Neural crest cell (in vitro differentiated cells): ENCODE measurements around the gene SGTA. TPM values are rescaled to one million over a fixed set of nuclear protein-coding genes. Genes with fewer than 3 reads are reported as not detected.

Experiments used
- DNase-seq: peaks from one replicate; pipeline ENCODE4 v3.0.0; 2021; ENCODE audit warnings: low read depth, mixed read lengths, low spot score
- H3K27ac Mint-ChIP-seq: one replicate; pipeline ENCODE4 v1.8.0; 2021; ENCODE audit warnings: mild to moderate bottlenecking, mixed read lengths; ENCODE audit not compliant: unreplicated experiment
- H3K27me3 Mint-ChIP-seq: 2 replicates; pipeline ENCODE4 v1.8.0; 2021; ENCODE audit warnings: low read depth, mild to moderate bottlenecking, mixed read lengths
- H3K36me3 Mint-ChIP-seq: 2 replicates; pipeline ENCODE4 v1.8.0; 2021; ENCODE audit warnings: low read depth, mild to moderate bottlenecking, mixed read lengths
- H3K4me1 Mint-ChIP-seq: 2 replicates; pipeline ENCODE4 v1.8.0; 2021; ENCODE audit warnings: mixed read lengths
- H3K4me3 Mint-ChIP-seq: one replicate; pipeline ENCODE4 v1.8.0; 2021; ENCODE audit warnings: mild to moderate bottlenecking, mixed read lengths
- H3K9me3 Mint-ChIP-seq: 2 replicates; pipeline ENCODE4 v1.8.0; 2021; ENCODE audit warnings: mixed read lengths
- CTCF ChIP-seq: fragments of 200-600 bp; sonication (generic); conservative IDR thresholded peaks from 2 replicates; pipeline ENCODE4 v1.5.0; 2021; ENCODE audit warnings: antibody characterized with exemption, mild to moderate bottlenecking
- total RNA-seq: library from RNA; stranded (reverse); gene quantifications from 2 replicates; pipeline ENCODE4 v1.2.1, GENCODE V29; 2021

The SGTA gene
- total RNA-seq, 1 donor from 2014 or later, result 89.9 TPM

DNA sequence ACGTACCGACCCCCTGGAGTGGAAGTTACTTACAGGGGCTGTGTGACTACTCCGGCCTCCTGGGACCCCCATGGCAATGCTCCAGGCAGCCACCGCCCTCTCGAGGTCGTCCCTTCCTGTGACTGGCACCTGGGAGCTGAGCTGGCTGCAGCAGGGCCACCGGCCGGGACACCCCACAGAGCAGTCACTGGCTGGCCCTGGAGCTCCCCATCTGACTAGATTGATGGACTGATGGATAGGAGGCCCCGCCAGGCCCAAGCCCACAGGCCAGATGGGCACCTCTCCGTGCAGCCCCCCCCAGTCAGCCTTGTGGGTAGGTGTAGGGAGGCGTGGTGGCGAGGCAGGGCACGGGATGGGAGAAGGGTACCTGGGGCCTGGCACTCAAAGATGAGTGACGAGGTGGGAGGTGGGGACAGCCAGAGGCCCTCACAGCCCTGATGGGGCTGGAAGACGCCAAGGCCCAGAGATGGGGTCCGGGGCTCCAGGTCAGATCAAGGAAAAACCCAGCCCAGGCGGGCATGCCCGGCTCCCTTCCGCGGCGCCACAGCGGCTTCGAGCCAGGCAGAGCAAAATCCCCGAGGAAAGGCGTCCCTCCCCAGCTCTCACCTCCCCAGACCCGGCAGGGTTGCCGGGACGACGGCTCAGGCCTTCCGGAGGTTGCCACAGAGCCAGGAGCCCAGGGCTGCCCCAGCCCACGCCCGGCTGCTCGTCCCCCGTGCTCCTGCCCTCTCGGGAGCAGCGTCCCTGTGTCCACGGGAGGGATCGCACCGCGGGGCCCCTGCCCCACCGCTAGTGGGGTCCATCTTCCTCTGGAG is 51.7 kb downstream of the SGTA start:
- Mint-ChIP-seq H3K4me3 (no peak overlapping the region), H3K4me1 (no peaks in the 10 kb centered on the region), H3K36me3 (peaks cover 2% of the 10 kb centered on the region), H3K27ac (no peak overlapping the region), H3K9me3 (no peaks in the 10 kb centered on the region), H3K27me3 (peaks cover 14% of the 10 kb centered on the region)
- no peak for TF ChIP-seq CTCF
- no peak for DNase-seq

GRCh38 chr19:2729943-2730818 is 52.9 kb downstream of the SGTA start:
- Mint-ChIP-seq H3K9me3 (no peaks in the 10 kb centered on the region), H3K4me3 (no peak overlapping the region), H3K27ac (no peak overlapping the region), H3K36me3 (peaks cover 2% of the 10 kb centered on the region), H3K4me1 (no peaks in the 10 kb centered on the region), H3K27me3 (peaks cover 19% of the 10 kb centered on the region)
- no peak for DNase-seq
- TF ChIP-seq CTCF, result no peak

DNA sequence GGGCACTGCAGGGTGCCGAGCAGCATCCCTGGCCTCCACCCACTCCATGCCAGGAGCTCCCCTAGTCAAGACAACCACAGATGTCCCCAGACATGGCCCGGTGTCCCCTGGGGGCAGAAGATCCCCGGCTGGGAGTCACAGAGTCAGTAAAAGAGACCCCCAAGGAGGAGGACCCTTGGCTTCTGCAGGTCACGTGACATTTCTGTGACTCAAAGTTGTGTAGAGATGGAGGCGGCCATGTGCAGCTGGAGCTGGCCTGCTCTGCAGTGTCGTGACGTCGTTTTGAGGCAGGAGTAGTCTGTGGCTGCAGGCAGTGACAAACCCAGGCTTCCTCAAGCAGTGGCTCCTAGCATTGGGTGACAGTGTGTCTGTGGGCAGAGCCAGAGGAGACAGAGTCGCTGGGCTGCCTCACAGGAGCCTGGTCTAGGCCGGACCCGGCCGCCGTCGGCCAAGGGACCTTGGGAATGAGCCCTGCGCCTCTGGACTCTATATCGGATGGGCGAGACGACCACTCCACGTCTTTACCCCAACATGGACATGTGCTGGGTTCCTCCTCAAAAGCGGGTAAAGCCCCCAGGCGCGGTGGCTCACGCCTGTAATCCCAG is 54.2 kb downstream of the SGTA start:
- Mint-ChIP-seq H3K36me3 (no peaks in the 10 kb centered on the region), H3K9me3 (no peaks in the 10 kb centered on the region), H3K27me3 (peaks cover 24% of the 10 kb centered on the region), H3K4me1 (peaks cover 5% of the 10 kb centered on the region), H3K4me3 (no peak overlapping the region), H3K27ac (no peak overlapping the region)
- TF ChIP-seq CTCF, result no peak
- DNase-seq, result no peak

GRCh38 chr19:2727640-2727944 is 55.5 kb downstream of the SGTA start:
- no peak for TF ChIP-seq CTCF
- no peak overlapping the region for H3K4me3 Mint-ChIP-seq
- peaks cover 5% of the 10 kb centered on the region for H3K4me1 Mint-ChIP-seq
- H3K36me3 Mint-ChIP-seq, result no peaks in the 10 kb centered on the region
- no peaks in the 10 kb centered on the region for H3K9me3 Mint-ChIP-seq
- peaks cover 30% of the 10 kb centered on the region for H3K27me3 Mint-ChIP-seq
- no peak overlapping the region for H3K27ac Mint-ChIP-seq
- DNase-seq, result no peak

DNA sequence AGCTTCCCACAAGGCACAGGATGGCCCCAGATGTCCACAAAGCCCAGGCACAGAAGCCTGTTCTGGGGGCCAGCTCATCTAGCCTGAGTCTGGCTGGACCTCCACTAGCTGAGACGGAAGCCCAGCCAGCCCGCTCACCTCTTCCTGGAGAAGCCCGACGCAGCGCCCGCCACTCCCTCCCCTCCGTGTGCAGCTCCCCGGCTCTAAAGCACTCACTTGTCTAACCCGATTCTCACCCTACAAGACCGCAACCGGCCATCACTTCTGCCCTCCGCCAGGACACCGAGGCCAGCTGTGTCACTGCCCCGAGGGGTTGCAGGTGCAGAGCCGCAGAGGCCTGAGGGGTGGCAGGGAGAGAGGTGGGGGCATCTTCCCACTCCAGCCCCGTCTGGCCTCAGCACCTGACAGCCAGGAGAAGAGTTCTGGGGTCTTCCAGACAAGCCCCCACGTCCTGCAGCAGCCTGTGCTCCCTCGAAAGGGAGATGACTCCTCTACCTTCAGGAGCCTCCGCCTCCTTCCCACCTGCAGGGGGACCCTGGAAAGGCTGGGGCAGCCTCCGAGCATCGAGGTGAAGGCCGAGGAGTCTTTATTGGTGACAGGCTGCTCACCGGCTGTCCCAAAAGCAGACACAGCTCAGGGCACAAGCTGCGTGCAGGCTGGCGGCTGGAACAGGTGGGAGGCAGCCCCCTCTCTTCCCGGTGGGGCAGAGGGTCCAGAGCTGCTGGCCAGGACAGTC is 56.0 kb downstream of the SGTA start:
- TF ChIP-seq CTCF, result no peak
- peaks cover 5% of the 10 kb centered on the region for H3K4me1 Mint-ChIP-seq
- H3K4me3 Mint-ChIP-seq, result no peak overlapping the region
- no peaks in the 10 kb centered on the region for H3K36me3 Mint-ChIP-seq
- peaks cover 33% of the 10 kb centered on the region for H3K27me3 Mint-ChIP-seq
- no peaks in the 10 kb centered on the region for H3K9me3 Mint-ChIP-seq
- no peak for DNase-seq
- H3K27ac Mint-ChIP-seq, result no peak overlapping the region
